Neural cell (in vitro differentiated cells): ENCODE measurements around the gene EPHA4. TPM values are rescaled to one million over a fixed set of nuclear protein-coding genes. Genes with fewer than 3 reads are reported as not detected.

ENCODE experiments used
- H2AFZ ChIP-seq: fragments of 200-600, 300-800 bp; sonication (generic), shearing (Covaris generic); 2 replicates; pipeline ENCODE4 v1.6.0; 2014; ENCODE audit warnings: low read depth, mild to moderate bottlenecking, antibody characterized with exemption, low read length, moderate library complexity
- H3F3A ChIP-seq: fragments of 200-600 bp; shearing (Covaris generic); 2 replicates; pipeline ENCODE4 v1.6.1; 2016; ENCODE audit warnings: mild to moderate bottlenecking, moderate library complexity, mixed read lengths, antibody characterized with exemption, low read length; ENCODE audit not compliant: insufficient read depth, poor library complexity, severe bottlenecking
- H3K27ac ChIP-seq: fragments of 200-600, 300-800 bp; sonication (generic), shearing (Covaris generic); 2 replicates; pipeline ENCODE4 v1.5.1; 2014; ENCODE audit warnings: mild to moderate bottlenecking, low read length, moderate library complexity
- H3K27me3 ChIP-seq: fragments of 300-800, 200-600 bp; sonication (generic), shearing (Covaris generic); 2 replicates; pipeline ENCODE4 v1.6.0; 2014; ENCODE audit warnings: mild to moderate bottlenecking, low read depth, low read length, moderate library complexity; ENCODE audit not compliant: insufficient read depth
- H3K36me3 ChIP-seq: fragments of 300-800, 200-600 bp; sonication (generic), shearing (Covaris generic); 2 replicates; pipeline ENCODE4 v1.5.1; 2014; ENCODE audit warnings: mild to moderate bottlenecking, antibody characterized with exemption, low read length, moderate library complexity; ENCODE audit not compliant: insufficient read depth
- H3K4me2 ChIP-seq: fragments of 300-800, 200-600 bp; sonication (generic), shearing (Covaris generic); 2 replicates; pipeline ENCODE4 v1.6.0; 2014; ENCODE audit warnings: mild to moderate bottlenecking, low read length
- H3K4me3 ChIP-seq: fragments of 300-800, 200-600 bp; sonication (generic), shearing (Covaris generic); 2 replicates; pipeline ENCODE4 v1.5.1; 2014; ENCODE audit warnings: mild to moderate bottlenecking, low read length, moderate library complexity
- H3K79me2 ChIP-seq: fragments of 200-600 bp; shearing (Covaris generic); replicated peaks from 2 replicates; pipeline ENCODE4 v1.6.0; 2014; ENCODE audit warnings: mild to moderate bottlenecking, low read length, moderate library complexity; ENCODE audit not compliant: insufficient read depth
- H3K9ac ChIP-seq: fragments of 300-800, 200-600 bp; sonication (generic), shearing (Covaris generic); 2 replicates; pipeline ENCODE4 v1.6.1; 2016; ENCODE audit warnings: mild to moderate bottlenecking, low read length, mixed read lengths
- H3K9me2 ChIP-seq: fragments of 200-600 bp; shearing (Covaris generic); 2 replicates; pipeline ENCODE4 v1.6.1; 2016; ENCODE audit warnings: mild to moderate bottlenecking, low read length, mixed read lengths; ENCODE audit not compliant: insufficient read depth
- H3K9me3 ChIP-seq: fragments of 200-600, 300-800 bp; sonication (generic), shearing (Covaris generic); 2 replicates; pipeline ENCODE4 v1.6.1; 2016; ENCODE audit warnings: mild to moderate bottlenecking, mixed run types, low read length, moderate library complexity, mixed read lengths
- H4K20me1 ChIP-seq: fragments of 200-600 bp; shearing (Covaris generic); 2 replicates; pipeline ENCODE4 v1.6.1; 2016; ENCODE audit warnings: mild to moderate bottlenecking, mixed run types; ENCODE audit not compliant: insufficient read depth
- EP300 ChIP-seq: fragments of 450-650 bp; conservative IDR thresholded peaks from 2 replicates; pipeline ENCODE4 v1.6.1; 2014; ENCODE audit warnings: antibody characterized with exemption, mild to moderate bottlenecking, moderate library complexity; ENCODE audit not compliant: poor library complexity, severe bottlenecking
- EZH2 ChIP-seq: fragments of 200-600, 300-800 bp; shearing (Covaris generic), sonication (generic); IDR thresholded peaks from 2 replicates; pipeline ENCODE4 v1.6.1; 2014; ENCODE audit warnings: antibody characterized with exemption, low read length, borderline replicate concordance, mild to moderate bottlenecking; ENCODE audit not compliant: insufficient read depth, poor library complexity, severe bottlenecking
- MXI1 ChIP-seq: fragments of 450-650 bp; conservative IDR thresholded peaks from 2 replicates; pipeline ENCODE4 v1.6.1; 2014; ENCODE audit warnings: antibody characterized with exemption, mild to moderate bottlenecking; ENCODE audit not compliant: poor library complexity, severe bottlenecking
- POLR2AphosphoS5 ChIP-seq: IDR thresholded peaks from 2 replicates; pipeline ENCODE4 v1.6.1; 2012
- RAD21 ChIP-seq: fragments of 450-650 bp; conservative IDR thresholded peaks from 2 replicates; pipeline ENCODE4 v1.6.1; 2014; ENCODE audit warnings: antibody characterized with exemption, mild to moderate bottlenecking, moderate library complexity
- SMC3 ChIP-seq: fragments of 450-650 bp; conservative IDR thresholded peaks from 2 replicates; pipeline ENCODE4 v1.6.1; 2014; ENCODE audit warnings: antibody characterized with exemption, mild to moderate bottlenecking, moderate library complexity; ENCODE audit not compliant: poor library complexity
- TAF1 ChIP-seq: IDR thresholded peaks from 2 replicates; pipeline ENCODE4 v1.6.1; 2012; ENCODE audit warnings: low read depth
- polyA plus RNA-seq: library from polyadenylated mRNA; depleted of rRNA; stranded (reverse); fragments of >200 nt; gene quantifications from 2 replicates; pipeline ENCODE4 v1.2.3, GENCODE V29; 2014
- TF ChIP-seq, protein P1 (sequence below): IDR thresholded peaks from 2 replicates; pipeline ENCODE4 v1.6.1; 2012; ENCODE audit warnings: borderline replicate concordance
- TF ChIP-seq, protein P2 (sequence below): fragments of 450-650 bp; IDR thresholded peaks from 2 replicates; pipeline ENCODE4 v1.5.1; 2014; ENCODE audit warnings: antibody characterized with exemption, mild to moderate bottlenecking, moderate library complexity; ENCODE audit not compliant: poor library complexity, severe bottlenecking

EPHA4 gene
- polyA plus RNA-seq, 1 donor from 2014 or later, result 71.1 TPM

DNA sequence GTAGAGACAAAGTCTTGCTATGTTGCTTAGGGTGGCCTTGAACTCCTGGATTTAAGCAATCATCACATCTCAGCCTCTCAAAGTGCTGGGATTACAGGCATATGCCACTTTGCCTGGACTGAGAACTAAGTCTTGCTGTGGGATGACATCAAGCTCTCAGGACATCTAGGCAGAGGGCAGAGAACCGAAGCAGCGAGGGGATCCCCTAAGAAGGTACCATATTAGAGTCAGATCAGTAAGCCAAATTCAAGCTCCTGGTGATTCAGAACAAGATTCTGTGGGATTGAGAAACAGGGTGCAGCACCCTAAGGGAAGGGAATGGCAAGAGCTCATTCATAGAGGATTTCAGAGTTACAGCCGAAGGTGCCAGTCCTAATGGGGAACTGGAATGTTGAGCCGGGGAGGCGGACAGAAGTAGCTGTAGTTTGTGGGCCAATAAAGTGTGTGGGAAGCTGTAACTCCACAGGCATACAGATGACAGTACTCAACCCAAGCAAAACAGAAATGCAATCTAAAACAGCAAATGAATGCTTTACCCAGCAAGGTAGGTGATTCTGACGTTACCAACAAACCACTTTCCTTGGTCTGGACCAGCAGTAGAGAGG, 30.9 kb downstream of the EPHA4 start:
- Histone ChIP-seq H3K79me2 (peaks cover 85% of the 10 kb centered on the region), H3K9me2 (no peaks in the 10 kb centered on the region), H3K9ac (no peak overlapping the region), H3K27ac (no peak overlapping the region), H2AFZ (no peak overlapping the region), H3K4me3 (no peak overlapping the region), H3K36me3 (no peaks in the 10 kb centered on the region), H3K9me3 (no peaks in the 10 kb centered on the region), H4K20me1 (no peaks in the 10 kb centered on the region), H3F3A (no peaks in the 10 kb centered on the region), H3K4me2 (no peak overlapping the region), H3K27me3 (no peaks in the 10 kb centered on the region)
- TF ChIP-seq POLR2AphosphoS5 (no peak), TAF1 (no peak), SMC3 (no peak), EZH2 (no peak), RAD21 (no peak), MXI1 (no peak), EP300 (no peak)
- TF ChIP-seq, protein P1, sequence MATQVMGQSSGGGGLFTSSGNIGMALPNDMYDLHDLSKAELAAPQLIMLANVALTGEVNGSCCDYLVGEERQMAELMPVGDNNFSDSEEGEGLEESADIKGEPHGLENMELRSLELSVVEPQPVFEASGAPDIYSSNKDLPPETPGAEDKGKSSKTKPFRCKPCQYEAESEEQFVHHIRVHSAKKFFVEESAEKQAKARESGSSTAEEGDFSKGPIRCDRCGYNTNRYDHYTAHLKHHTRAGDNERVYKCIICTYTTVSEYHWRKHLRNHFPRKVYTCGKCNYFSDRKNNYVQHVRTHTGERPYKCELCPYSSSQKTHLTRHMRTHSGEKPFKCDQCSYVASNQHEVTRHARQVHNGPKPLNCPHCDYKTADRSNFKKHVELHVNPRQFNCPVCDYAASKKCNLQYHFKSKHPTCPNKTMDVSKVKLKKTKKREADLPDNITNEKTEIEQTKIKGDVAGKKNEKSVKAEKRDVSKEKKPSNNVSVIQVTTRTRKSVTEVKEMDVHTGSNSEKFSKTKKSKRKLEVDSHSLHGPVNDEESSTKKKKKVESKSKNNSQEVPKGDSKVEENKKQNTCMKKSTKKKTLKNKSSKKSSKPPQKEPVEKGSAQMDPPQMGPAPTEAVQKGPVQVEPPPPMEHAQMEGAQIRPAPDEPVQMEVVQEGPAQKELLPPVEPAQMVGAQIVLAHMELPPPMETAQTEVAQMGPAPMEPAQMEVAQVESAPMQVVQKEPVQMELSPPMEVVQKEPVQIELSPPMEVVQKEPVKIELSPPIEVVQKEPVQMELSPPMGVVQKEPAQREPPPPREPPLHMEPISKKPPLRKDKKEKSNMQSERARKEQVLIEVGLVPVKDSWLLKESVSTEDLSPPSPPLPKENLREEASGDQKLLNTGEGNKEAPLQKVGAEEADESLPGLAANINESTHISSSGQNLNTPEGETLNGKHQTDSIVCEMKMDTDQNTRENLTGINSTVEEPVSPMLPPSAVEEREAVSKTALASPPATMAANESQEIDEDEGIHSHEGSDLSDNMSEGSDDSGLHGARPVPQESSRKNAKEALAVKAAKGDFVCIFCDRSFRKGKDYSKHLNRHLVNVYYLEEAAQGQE, result no peak
- TF ChIP-seq, protein P2, sequence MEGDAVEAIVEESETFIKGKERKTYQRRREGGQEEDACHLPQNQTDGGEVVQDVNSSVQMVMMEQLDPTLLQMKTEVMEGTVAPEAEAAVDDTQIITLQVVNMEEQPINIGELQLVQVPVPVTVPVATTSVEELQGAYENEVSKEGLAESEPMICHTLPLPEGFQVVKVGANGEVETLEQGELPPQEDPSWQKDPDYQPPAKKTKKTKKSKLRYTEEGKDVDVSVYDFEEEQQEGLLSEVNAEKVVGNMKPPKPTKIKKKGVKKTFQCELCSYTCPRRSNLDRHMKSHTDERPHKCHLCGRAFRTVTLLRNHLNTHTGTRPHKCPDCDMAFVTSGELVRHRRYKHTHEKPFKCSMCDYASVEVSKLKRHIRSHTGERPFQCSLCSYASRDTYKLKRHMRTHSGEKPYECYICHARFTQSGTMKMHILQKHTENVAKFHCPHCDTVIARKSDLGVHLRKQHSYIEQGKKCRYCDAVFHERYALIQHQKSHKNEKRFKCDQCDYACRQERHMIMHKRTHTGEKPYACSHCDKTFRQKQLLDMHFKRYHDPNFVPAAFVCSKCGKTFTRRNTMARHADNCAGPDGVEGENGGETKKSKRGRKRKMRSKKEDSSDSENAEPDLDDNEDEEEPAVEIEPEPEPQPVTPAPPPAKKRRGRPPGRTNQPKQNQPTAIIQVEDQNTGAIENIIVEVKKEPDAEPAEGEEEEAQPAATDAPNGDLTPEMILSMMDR, result no peak

DNA sequence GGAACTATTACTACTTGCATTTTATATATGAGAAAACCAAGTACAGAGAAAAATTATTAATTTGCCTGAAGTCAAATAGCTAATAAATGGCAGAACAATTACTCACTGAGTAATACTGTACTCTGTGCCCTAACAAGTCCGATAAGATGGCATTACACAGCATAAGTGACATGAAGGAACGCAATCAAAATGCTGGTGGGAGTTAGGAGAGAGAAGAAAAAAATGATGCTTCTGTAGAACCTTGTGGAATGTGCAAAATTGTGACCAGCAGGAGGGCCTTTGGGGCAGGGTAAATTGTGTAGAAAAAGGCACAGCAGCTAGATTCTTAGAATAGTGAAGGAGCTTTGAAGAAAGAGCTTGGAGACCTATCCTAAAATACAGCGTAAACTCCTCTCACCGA, 32.9 kb downstream of the EPHA4 start:
- Histone ChIP-seq H3K9me3 (no peaks in the 10 kb centered on the region), H4K20me1 (no peaks in the 10 kb centered on the region), H3K9ac (no peak overlapping the region), H3K4me2 (no peak overlapping the region), H3K4me3 (no peak overlapping the region), H3K9me2 (no peaks in the 10 kb centered on the region), H3K79me2 (peaks cover 85% of the 10 kb centered on the region), H3K36me3 (no peaks in the 10 kb centered on the region), H2AFZ (no peak overlapping the region), H3K27ac (no peak overlapping the region), H3K27me3 (no peaks in the 10 kb centered on the region), H3F3A (no peaks in the 10 kb centered on the region)
- no peak for TF ChIP-seq MXI1
- TF ChIP-seq EP300, result no peak
- no peak for TF ChIP-seq RAD21

DNA sequence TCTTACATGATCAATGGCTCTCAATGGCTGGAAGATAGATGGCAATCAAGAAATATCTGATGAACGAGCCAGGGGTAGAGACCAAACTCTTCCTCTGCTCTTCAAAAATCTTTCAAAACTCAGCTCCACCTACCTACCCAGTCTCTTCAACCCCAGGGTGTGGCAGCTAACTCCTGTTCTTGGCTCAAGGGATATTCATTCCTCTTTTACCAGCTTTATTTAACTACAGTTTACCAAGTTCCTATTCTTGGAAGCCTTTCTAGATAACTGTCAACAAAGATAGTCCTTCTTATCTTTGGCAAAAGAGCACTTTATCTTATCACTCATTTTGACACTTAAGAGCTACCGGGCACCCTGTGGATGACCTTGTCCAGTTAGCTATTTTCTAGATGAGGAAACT, 36.3 kb downstream of the EPHA4 start:
- Histone ChIP-seq H3K27ac (no peak overlapping the region), H3K4me2 (no peak overlapping the region), H4K20me1 (no peaks in the 10 kb centered on the region), H3K9ac (no peak overlapping the region), H3K36me3 (no peaks in the 10 kb centered on the region), H2AFZ (no peak overlapping the region), H3K27me3 (no peaks in the 10 kb centered on the region), H3K9me2 (no peaks in the 10 kb centered on the region), H3K4me3 (no peak overlapping the region), H3F3A (no peaks in the 10 kb centered on the region), H3K9me3 (no peaks in the 10 kb centered on the region), H3K79me2 (peaks cover 78% of the 10 kb centered on the region)
- TF ChIP-seq RAD21 (no peak), SMC3 (no peak)
